IPS-18c (cell line): ENCODE results near the gene KHSRP.
"Not testable (repeated sequence)": the region's sequence is repeated elsewhere in the genome, so short reads cannot be mapped to it uniquely, and the experiment has no call there.

Source experiments
- H3K4me3 ChIP-seq: 2 replicates; pipeline ENCODE4 v1.7.0; 2013; ENCODE audit warnings: low read depth, mild to moderate bottlenecking, low read length, moderate library complexity; ENCODE audit not compliant: insufficient read depth
- H3K9me3 ChIP-seq: one replicate; pipeline ENCODE4 v1.6.1; 2013; ENCODE audit warnings: mild to moderate bottlenecking, low read length, moderate library complexity; ENCODE audit not compliant: control insufficient read depth, insufficient read depth

KHSRP gene

DNA sequence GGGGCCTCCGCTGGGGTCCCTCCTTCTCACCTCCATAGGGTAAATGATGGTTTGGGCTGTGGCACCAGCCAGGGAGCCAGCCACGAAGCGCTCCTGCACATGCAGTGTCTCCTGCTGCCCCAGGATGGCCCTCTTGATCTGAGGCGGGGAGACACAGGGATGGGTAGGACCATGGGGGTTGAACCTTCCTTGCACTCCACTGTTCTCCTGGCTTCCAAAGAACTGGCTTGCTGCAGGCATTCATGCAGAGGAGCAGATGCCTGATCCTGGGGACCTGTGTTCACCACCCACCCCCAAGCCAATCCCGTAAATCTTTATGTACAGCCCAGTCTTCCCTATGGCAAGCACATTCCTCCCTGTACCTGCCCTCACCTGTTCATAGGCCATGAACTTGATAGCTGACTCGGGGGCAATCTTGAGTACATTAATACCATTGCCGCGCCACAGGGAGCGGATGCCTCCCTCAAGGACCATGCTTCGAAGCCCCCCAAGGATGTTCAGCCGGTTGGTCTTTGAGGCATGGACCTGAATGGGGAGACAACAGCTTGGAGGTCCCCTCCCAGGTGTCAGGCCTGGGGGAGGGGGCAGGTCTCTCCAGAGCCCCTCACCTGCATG is 29.4 kb upstream of the KHSRP start:
- no peak overlapping the region; the same call in 1 of the 2 replicates for H3K4me3 ChIP-seq

DNA sequence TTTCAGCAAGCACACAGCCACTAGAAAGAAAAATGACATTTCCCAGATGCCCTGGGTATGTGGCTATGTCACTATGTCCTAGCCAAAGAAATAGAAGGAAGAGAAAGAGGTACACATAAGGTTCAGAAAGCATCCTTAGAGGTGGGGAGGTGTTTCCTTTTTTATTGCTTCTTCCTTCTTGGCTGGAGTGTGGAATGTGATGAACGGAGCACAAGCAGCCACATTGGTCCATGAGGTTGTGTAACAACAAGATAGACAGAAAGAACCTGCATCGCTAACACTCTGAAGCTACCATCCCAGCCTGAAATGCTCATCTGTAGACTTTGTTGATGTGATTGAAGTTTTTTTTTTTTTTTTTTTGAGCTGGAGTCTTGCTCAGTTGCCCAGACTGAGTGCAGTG is 28.3 kb upstream of the KHSRP start:
- no peak overlapping the region for H3K4me3 ChIP-seq
- peaks cover 10% of the 10 kb centered on the region for H3K9me3 ChIP-seq

More for the DNA sequence above, 29.4 kb upstream of the KHSRP start:
- H3K9me3 ChIP-seq, result peaks cover 10% of the 10 kb centered on the region

DNA sequence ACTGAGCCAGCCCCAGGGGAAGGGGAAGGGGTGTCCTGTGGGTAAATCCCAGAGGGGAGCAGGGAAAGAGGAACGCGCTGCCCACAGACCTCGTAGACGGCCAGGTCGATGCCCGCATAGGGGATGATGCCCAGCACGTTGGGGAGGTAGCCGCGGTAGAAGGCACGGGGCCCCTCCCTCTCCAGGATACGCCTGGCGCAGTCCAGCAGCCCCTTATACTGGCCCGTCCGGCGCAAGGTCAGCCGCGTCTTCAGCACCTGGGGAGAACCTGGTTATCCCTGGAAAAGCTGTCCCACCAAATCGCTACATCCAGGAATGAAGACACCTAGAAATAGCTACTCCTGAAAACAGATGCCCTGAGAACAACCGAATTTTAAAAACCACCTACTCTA is 27.6 kb upstream of the KHSRP start:
- peaks cover 10% of the 10 kb centered on the region for H3K9me3 ChIP-seq
- H3K4me3 ChIP-seq, result no peak overlapping the region

DNA sequence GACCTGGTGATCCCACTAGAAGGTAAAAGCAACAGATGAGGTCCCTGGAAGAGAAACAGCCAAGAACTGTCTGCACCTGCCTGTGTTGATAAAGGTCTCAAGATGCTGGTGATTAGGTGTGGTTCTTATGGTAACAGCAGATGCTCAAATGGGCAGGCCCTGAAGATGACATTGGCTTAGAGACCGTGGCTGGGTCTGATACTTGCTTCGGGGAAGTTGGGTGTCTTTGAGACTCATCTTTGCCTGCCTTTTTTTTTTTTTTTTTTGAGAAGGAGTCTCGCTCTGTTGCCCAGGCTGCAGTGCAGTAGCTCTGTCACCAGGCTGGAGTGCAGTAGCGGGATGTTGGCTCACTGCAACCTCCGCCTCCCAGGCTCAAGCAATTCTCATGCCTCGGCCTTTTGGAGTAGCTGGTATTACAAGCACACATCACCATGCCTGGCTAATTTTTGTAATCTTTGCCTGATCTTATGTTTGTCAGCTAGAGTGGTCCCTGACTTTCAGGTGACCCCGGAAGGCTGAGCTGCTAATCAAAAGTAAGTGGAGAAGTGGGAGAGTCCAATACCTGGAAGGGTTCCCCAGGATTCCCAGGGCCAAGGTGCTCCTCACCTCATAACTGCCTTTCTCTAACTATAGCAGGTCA is 27.1 kb upstream of the KHSRP start:
- no peak overlapping the region for H3K4me3 ChIP-seq
- peaks cover 10% of the 10 kb centered on the region for H3K9me3 ChIP-seq

DNA sequence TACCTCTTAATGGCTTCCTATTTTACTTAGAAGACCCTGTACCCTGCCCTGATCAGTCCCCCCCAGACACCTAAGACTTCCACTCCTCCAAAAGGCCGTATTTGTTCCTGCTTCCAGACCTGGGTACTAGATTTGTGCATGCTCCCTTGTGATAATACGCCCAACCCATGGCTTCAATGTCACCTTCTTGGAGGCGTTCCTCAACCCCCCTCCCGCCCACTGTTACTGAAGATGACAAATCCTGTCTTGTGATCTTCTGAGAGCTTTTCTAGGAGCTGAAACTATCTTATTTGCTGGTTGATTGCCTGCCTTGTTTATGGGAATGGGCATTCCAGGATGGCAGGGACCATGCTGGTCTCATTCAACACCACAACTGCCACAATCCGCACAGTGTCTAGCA is 25.6 kb upstream of the KHSRP start:
- no peak overlapping the region for H3K4me3 ChIP-seq
- H3K9me3 ChIP-seq, result peaks cover 10% of the 10 kb centered on the region

DNA sequence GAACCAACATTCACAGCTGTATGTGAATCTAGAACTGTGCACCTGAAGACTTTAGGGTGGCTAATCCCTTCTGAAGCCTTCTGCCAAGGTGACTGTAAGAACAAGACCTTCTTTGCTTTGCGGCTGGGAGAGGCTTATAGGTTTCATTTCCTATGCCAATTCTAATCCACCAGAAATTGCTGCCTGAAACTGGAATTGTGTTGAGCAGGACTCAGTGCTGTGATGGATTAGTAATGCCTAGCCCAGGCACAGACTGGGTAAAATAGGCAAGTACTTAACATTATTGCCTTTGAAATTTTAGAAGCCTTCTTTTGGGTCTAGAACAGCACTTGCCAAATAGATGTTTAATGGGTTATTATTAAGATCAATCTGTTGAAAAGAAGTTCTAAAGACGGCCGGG is 23.4 kb upstream of the KHSRP start:
- Histone ChIP-seq H3K4me3 (no peak overlapping the region), H3K9me3 (no peaks in the 10 kb centered on the region)

DNA sequence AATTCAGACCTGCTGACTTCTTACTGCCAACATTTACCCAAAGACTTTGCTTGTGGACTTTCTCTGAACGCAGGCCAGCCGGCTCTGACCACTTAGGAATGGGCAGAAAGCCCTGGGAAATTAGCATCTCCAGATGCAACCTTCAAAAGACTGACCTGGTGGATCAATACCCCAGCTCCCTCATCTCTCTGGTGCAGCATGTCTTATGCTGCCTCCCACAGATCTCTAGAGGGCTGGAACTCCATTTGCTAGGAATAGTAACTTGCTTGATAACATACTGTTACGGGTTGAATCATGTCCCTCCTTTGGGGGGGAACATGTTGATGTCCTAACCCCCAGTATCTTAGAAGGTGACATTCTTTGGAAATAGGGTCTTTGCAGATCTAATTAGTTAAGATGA is 21.8 kb upstream of the KHSRP start:
- H3K9me3 ChIP-seq, result no peaks in the 10 kb centered on the region
- no peak overlapping the region for H3K4me3 ChIP-seq

DNA sequence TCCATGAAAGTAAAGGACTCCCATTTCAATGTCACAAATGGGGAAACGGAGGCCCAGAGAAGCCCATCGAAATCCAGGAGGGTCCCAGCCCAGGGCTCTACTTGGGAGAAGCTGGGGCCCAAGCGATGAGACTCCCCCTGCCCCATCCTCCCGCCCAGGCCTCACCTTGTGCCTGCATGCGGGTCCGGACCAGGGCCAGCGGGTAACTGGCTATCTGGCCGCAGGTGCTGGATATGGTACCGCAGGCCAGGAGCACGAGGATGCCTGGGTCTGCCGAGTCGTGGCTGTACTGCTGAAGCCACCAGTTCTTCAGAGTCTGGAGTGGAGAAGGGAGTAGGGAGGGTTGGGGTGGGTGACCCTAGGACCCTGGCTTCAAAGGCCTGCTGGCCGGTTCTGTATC is 19.4 kb upstream of the KHSRP start:
- H3K9me3 ChIP-seq, result no peaks in the 10 kb centered on the region
- no peak overlapping the region for H3K4me3 ChIP-seq

DNA sequence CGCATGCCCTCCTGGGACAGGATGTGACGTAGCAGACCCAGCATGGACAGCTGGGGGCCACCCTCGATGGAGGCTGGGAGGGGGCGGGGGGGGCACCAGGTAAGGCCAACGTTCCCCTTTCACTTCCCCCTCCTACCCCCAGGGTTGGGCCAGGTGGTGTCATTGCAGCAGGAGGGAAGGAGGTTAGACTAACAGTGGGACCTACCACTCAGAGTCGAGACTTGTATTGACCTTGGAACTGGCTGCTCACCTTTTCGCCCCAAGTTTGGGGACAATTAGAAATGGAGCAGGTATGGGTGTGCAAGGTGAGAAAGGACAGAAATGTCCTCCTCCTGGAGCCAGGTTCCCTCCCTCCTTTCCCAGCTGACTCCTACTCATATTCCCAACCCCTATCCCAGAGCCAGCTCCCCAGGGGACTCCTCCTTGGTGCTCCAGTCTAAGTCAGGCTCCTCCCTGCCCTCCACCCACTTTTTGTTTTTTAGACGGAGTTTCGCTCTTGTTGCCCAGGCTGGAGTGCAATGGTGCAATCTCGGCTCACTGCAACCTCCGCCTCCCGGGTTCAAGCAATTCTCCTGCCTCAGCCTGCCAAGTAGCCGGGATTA is 17.6 kb upstream of the KHSRP start:
- Histone ChIP-seq H3K4me3 (no peak overlapping the region), H3K9me3 (no peaks in the 10 kb centered on the region)

DNA sequence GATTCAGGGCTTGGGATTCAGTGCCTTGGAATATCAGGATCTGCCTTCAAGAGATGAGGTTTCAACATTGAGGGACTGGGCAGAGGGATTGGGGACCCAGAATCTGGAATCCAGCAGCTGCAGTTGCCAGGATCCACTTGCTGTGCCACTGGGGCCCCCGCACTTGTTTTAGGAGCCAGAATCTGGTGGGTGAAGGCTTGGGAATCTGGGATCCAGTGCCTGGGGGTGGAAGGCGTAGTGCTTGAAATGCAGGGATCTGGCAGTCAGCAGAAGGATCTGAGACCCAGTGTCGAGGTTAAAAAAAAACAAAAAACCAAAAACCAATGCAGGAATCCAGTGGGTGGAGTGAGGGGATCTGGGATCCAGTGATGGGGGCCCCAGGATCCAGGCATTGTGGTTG is 16.3 kb upstream of the KHSRP start:
- H3K4me3 ChIP-seq, result no peak overlapping the region
- H3K9me3 ChIP-seq, result no peaks in the 10 kb centered on the region

DNA sequence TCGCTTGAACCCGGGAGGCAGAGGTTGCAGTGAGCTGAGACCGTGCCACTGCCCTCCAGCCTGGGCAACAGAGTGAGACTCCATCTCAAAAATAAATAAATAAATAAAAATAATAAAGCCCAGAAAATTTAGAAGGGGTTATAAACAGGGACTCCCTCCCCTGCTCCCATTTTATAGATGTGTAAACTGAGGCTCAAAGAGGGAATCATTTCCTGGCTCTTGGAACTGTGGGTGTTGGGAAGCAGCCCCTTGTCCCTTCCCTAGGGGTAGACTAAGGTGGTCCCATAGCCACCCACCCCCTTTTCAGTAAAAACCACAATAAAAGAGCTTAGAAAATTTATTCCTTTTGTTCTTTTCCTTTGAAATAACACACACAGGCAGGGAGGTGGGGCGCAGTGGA is 15.1 kb upstream of the KHSRP start:
- no peak overlapping the region for H3K4me3 ChIP-seq
- no peaks in the 10 kb centered on the region for H3K9me3 ChIP-seq

DNA sequence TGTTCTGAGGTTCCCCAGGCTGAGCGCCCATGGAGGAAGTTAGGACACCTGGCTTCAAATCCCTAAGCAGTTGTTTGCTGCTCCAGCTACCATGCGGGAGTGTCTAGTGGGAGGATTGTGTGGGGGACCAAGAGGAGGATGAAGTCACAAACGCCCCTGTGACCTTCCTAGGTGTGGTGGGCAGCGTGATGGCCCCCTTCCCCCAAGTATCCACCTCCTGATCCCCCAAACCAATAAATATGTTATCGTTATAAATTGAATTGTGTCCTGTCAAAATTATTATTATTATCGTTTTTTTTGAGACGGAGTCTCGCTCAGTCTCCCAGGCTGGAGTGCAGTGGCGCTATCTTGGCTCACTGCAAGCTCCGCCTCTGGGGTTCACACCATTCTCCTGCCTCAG is 9.1 kb upstream of the KHSRP start, which contains the start of gene SLC25A41:
Gene SLC25A41, minus strand, starts transcription at position 101 of the 400 bp plus-strand sequence. Its CDS starts 70 bp downstream, at position 31.
- H3K4me3 ChIP-seq, result no peak within 1 kb of the TSS
- H3K9me3 ChIP-seq, result no peaks in the 10 kb centered on the region

DNA sequence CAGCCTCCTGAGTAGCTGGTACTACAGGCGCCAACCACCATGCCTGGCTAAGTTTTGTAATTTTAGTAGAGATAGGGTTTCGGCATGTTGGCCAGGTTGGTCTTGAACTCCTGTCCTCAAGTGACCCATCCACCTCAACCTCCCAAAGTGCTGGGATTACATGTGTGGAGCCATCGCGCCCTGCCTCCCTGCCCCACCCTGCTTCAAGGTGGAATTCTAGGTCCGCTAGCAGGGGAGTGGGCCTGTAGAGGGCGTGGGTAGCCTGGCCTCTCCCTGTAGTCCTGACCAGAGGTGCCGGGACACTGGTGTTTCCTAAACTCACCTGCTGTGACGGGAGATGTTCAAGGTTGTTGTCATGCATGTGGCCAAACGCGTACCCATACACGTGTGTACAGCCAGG is 8.6 kb upstream of the KHSRP start:
- Histone ChIP-seq H3K9me3 (no peaks in the 10 kb centered on the region), H3K4me3 (no peak overlapping the region)

DNA sequence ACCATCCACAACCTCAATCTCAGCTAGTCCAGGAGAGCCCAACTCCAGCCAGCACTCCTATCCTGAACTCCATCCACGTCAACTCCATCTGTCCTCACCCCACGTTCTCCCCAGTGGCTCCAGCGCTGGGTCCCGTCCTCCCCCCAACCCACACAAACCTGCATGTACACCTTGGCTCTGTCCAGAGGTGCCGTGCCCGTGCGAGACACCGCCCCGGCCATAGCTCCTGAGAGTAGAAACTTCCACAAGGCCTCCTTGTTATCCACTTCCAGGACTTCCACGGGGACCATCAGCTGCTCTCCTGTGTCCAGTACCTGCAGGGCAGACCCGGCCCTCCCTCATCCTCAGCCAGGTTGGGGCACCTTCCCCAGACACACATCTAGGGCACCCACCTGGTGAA is 7.3 kb upstream of the KHSRP start:
- no peak overlapping the region for H3K4me3 ChIP-seq
- no peaks in the 10 kb centered on the region for H3K9me3 ChIP-seq

DNA sequence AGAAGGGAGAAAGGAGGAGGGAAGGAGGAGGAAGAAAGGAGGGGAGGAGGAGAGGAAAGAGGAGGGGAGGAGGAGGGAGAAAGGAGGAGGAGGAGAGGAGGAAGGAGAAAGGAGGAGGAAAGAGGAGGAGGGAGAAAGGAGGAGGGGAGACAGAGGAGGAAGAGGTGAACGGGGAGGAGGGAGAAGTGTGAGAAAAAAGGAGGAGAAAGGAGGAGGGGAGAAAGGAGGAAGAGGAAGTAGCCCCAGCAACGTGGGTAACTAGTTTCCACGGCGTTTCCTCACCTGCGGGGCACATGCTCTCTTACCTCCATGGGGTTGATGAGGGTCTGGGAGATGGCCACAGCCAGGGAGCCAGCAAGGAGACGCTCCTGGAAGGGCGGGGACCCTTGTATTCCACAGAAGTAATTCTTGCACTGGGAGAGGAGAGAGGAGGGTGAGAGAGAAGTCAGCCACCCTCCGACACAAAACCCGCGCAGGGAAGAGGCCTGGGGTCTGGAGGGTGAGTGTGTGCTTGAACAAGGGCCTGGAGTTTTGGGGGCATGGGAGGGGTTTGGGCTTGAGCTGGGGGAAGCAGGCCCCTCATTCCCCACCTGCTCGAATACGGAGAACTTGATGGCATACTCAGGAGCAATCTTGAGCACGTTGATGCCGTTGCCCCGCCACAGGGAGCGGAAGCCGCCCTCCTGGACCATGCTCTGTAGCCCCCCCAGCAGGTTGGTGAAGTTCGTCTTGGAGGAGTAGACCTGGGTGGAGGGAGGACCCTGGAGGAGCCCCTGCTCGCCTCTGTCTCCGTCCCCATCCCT is 5.0 kb upstream of the KHSRP start:
- no peak overlapping the region for H3K4me3 ChIP-seq

DNA sequence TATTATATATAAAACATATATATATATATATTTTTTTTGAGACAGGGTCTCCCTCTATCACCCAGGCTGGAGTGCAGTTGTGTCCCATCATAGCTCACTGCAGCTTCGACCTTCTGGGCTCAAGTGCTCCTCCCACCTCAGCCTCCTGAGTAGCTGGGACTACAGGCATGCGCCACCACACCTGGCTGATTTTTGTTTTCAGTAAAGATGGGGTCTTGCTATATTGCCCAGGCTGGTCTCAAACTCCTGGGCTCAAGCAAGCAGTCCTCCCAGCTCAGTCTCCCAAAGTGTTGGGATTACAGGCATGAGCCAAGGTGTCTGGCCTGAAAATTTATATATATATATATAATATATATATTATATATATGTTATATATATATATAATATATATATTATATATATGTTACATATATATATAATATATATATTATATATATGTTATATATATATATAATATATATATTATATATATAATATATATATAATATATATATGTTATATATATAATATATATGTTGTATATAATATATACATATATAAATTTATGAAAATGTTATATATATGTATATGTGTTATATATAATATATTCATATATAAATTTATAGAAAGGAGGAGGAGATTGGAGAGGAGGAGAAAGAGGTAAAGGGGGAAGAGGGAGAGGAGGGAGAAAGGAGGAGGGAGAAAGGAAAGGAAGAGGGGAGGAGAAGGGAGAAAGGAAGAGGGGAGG is 4.2 kb upstream of the KHSRP start:
- H3K4me3 ChIP-seq, H3K9me3 ChIP-seq: not testable (repeated sequence)

More for the DNA sequence above, 5.0 kb upstream of the KHSRP start:
- H3K9me3 ChIP-seq, result no peaks in the 10 kb centered on the region

DNA sequence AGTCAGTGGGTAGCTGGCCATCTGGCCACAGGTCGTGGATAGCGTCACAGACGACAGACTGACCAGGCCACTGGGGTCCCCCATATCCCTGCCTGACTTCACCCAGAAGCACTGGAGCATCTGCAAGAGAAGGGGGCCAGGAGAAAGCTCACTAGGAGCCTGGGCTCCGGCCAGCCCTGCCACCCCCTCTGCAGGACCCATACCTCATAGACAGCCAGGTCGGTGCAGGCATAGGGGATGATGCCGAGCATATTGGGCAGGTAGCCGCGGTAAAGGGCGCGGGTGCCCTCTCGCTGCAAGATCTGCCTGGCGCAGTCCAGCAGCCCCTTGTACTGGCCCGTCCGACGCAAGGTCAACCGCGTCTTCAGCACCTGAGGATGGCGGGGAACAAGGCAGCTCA is 2.5 kb upstream of the KHSRP start:
- no peaks in the 10 kb centered on the region for H3K9me3 ChIP-seq
- H3K4me3 ChIP-seq, result no peak overlapping the region
